HEK293 (cell line): ENCODE data around the gene CR2.
A peak's percentile ranks its signal among the peaks of the same experiment; 100 is the strongest.

Experiments used
- CTCF ChIA-PET: fragments of 350-600 bp; formaldehyde crosslinking; extraction: SDS; loops from one replicate; lab custom pipeline; 2021; ENCODE audit warnings: antibody characterized with exemption; lab: Yijun Ruan, JAX
- POLR2A ChIA-PET: fragments of 300-600 bp; formaldehyde crosslinking; extraction: SDS; loops from one replicate; lab custom pipeline; 2020; ENCODE audit warnings: antibody characterized with exemption, inconsistent platforms; lab: Yijun Ruan, JAX
- H3K27ac ChIP-seq: fragments of 200-500 bp; sonication (Bioruptor generic); 2 replicates; pipeline ENCODE4 v1.5.1; 2014; ENCODE audit warnings: low read depth, low read length, control low read depth, inconsistent platforms; ENCODE audit errors: extremely low read depth
- H3K36me3 ChIP-seq, 2 experiments: fragments of 200-500 bp in 1 of 2; sonication (Bioruptor generic) in 1 of 2; 1 replicate in 1 of 2; 2 replicates in 1 of 2; pipeline ENCODE4 v1.5.1; 2014 to 2017; ENCODE audit warnings: inconsistent platforms in 2 of 2, low read length in 2 of 2; ENCODE audit not compliant: control insufficient read depth in 2 of 2, insufficient read depth in 1 of 2
- H3K4me1 ChIP-seq: fragments of 200-500 bp; sonication (Bioruptor generic); 2 replicates; pipeline ENCODE4 v1.5.1; 2014; ENCODE audit warnings: mild to moderate bottlenecking, low read length, inconsistent platforms; ENCODE audit not compliant: control insufficient read depth, insufficient read depth
- H3K4me3 ChIP-seq: 2 replicates; pipeline ENCODE4 v1.5.1; 2011; ENCODE audit warnings: low read depth, mild to moderate bottlenecking, control low read depth, low read length, moderate library complexity
- H3K9me3 ChIP-seq: fragments of 200-500 bp; sonication (Bioruptor generic); 2 replicates; pipeline ENCODE4 v1.5.1; 2014; ENCODE audit warnings: low read depth, low read length, inconsistent platforms; ENCODE audit not compliant: control insufficient read depth, insufficient read depth
- BCL6B ChIP-seq: fragments of 450-650 bp; formaldehyde crosslinking; IDR thresholded peaks from 2 replicates; pipeline ENCODE4 v1.5.1; 2017; ENCODE audit warnings: missing biosample characterization, missing genetic modification characterization
- EGR2 ChIP-seq: fragments of 450-650 bp; formaldehyde crosslinking; IDR thresholded peaks from 2 replicates; pipeline ENCODE4 v1.5.1; 2016; ENCODE audit warnings: low read depth, missing biosample characterization, missing genetic modification characterization
- FEZF1 ChIP-seq: fragments of 450-650 bp; formaldehyde crosslinking; IDR thresholded peaks from 2 replicates; pipeline ENCODE4 v1.5.1; 2016; ENCODE audit warnings: missing biosample characterization, missing genetic modification characterization
- GLIS1 ChIP-seq: fragments of 450-650 bp; formaldehyde crosslinking; IDR thresholded peaks from 2 replicates; pipeline ENCODE4 v1.5.1; 2016; ENCODE audit warnings: missing biosample characterization, missing genetic modification characterization
- INSM2 ChIP-seq: fragments of 450-650 bp; formaldehyde crosslinking; IDR thresholded peaks from 2 replicates; pipeline ENCODE4 v1.5.1; 2016; ENCODE audit warnings: missing biosample characterization, missing genetic modification characterization
- KLF17 ChIP-seq: fragments of 450-650 bp; formaldehyde crosslinking; IDR thresholded peaks from 2 replicates; pipeline ENCODE4 v1.5.1; 2016; ENCODE audit warnings: missing biosample characterization, missing genetic modification characterization
- SETDB1 ChIP-seq: IDR thresholded peaks from one replicate; pipeline ENCODE4 v1.6.1; 2017; ENCODE audit warnings: mild to moderate bottlenecking, low read length, moderate library complexity, mixed read lengths; ENCODE audit not compliant: insufficient read length
- TSHZ1 ChIP-seq: fragments of 450-650 bp; formaldehyde crosslinking; IDR thresholded peaks from 2 replicates; pipeline ENCODE4 v1.5.1; 2016; ENCODE audit warnings: missing biosample characterization, missing genetic modification characterization, borderline replicate concordance
- WT1 ChIP-seq: fragments of 450-650 bp; formaldehyde crosslinking; IDR thresholded peaks from 2 replicates; pipeline ENCODE4 v1.5.1; 2016; ENCODE audit warnings: missing biosample characterization, missing genetic modification characterization
- ZBTB49 ChIP-seq: fragments of 450-650 bp; formaldehyde crosslinking; IDR thresholded peaks from 2 replicates; pipeline ENCODE4 v1.5.1; 2016; ENCODE audit warnings: missing biosample characterization, missing genetic modification characterization, low read depth
- ZBTB7A ChIP-seq: fragments of 450-650 bp; formaldehyde crosslinking; IDR thresholded peaks from 2 replicates; pipeline ENCODE4 v1.5.1; 2016; ENCODE audit warnings: low read depth, missing biosample characterization, missing genetic modification characterization
- ZFHX2 ChIP-seq: fragments of 450-650 bp; formaldehyde crosslinking; conservative IDR thresholded peaks from 2 replicates; pipeline ENCODE4 v1.5.1; 2016; ENCODE audit warnings: missing biosample characterization, missing genetic modification characterization
- ZNF112 ChIP-seq: fragments of 450-650 bp; formaldehyde crosslinking; IDR thresholded peaks from 2 replicates; pipeline ENCODE4 v1.5.0; 2017; ENCODE audit warnings: missing biosample characterization, missing genetic modification characterization
- ZNF211 ChIP-seq: fragments of 450-650 bp; formaldehyde crosslinking; IDR thresholded peaks from 2 replicates; pipeline ENCODE4 v1.5.1; 2016; ENCODE audit warnings: low read depth, missing biosample characterization, missing genetic modification characterization
- ZNF214 ChIP-seq: fragments of 450-650 bp; formaldehyde crosslinking; IDR thresholded peaks from 2 replicates; pipeline ENCODE4 v1.5.1; 2017; ENCODE audit warnings: missing biosample characterization, mild to moderate bottlenecking, missing genetic modification characterization, borderline replicate concordance
- ZNF274 ChIP-seq, 2 experiments: fragments of 200-500 bp in 1 of 2; fragments of 450-650 bp in 1 of 2; sonication (Bioruptor generic) in 1 of 2; formaldehyde crosslinking in 1 of 2; IDR thresholded peaks; 2 replicates each; pipeline versions ENCODE4 v1.5.1 to v1.6.1; 2014 to 2016; ENCODE audit warnings: borderline replicate concordance in 1 of 2, inconsistent platforms in 1 of 2, low read length in 1 of 2, missing biosample characterization in 1 of 2, missing genetic modification characterization in 1 of 2
- ZNF335 ChIP-seq: fragments of 450-650 bp; formaldehyde crosslinking; conservative IDR thresholded peaks from 2 replicates; pipeline ENCODE4 v1.5.1; 2016; ENCODE audit warnings: missing biosample characterization, missing genetic modification characterization
- ZNF530 ChIP-seq: fragments of 450-650 bp; formaldehyde crosslinking; IDR thresholded peaks from 2 replicates; pipeline ENCODE4 v1.5.1; 2016; ENCODE audit warnings: low read depth, missing biosample characterization, missing genetic modification characterization
- ZNF544 ChIP-seq: fragments of 450-650 bp; formaldehyde crosslinking; IDR thresholded peaks from 2 replicates; pipeline ENCODE4 v1.5.0; 2017; ENCODE audit warnings: missing biosample characterization, missing genetic modification characterization
- ZNF555 ChIP-seq: fragments of 450-650 bp; formaldehyde crosslinking; conservative IDR thresholded peaks from 2 replicates; pipeline ENCODE4 v1.5.1; 2017; ENCODE audit warnings: missing biosample characterization, mild to moderate bottlenecking, missing genetic modification characterization, inconsistent platforms
- ZNF560 ChIP-seq: fragments of 450-650 bp; formaldehyde crosslinking; IDR thresholded peaks from 2 replicates; pipeline ENCODE4 v1.5.1; 2017; ENCODE audit warnings: missing biosample characterization, missing genetic modification characterization, borderline replicate concordance
- ZNF561 ChIP-seq: fragments of 450-650 bp; IDR thresholded peaks from 2 replicates; pipeline ENCODE4 v1.5.1; 2018; ENCODE audit warnings: missing biosample characterization, missing genetic modification characterization, borderline replicate concordance
- ZNF596 ChIP-seq: fragments of 450-650 bp; IDR thresholded peaks from 2 replicates; pipeline ENCODE4 v1.5.0; 2018; ENCODE audit warnings: missing biosample characterization, mild to moderate bottlenecking, missing genetic modification characterization, moderate library complexity
- ZNF623 ChIP-seq: fragments of 450-650 bp; formaldehyde crosslinking; IDR thresholded peaks from 2 replicates; pipeline ENCODE4 v1.5.1; 2016; ENCODE audit warnings: missing biosample characterization, missing genetic modification characterization
- ZNF629 ChIP-seq: fragments of 450-650 bp; formaldehyde crosslinking; IDR thresholded peaks from 2 replicates; pipeline ENCODE4 v1.5.1; 2017; ENCODE audit warnings: missing biosample characterization, missing genetic modification characterization
- ZNF747 ChIP-seq: fragments of 450-650 bp; formaldehyde crosslinking; IDR thresholded peaks from 2 replicates; pipeline ENCODE4 v1.5.1; 2016; ENCODE audit warnings: missing biosample characterization, missing genetic modification characterization

The CR2 gene

GRCh38 chr1:207421078-207421477 is 33.0 kb upstream of the CR2 start (continued):
- TF ChIP-seq ZBTB49, result no peak
- no peak for TF ChIP-seq ZNF274 (IDR thresholded peaks at IDR 0.05; ENCODE audit: low read length)
- no peak for TF ChIP-seq ZNF274 (tag by site-specific recombination; IDR thresholded peaks at IDR 0.05; ENCODE audit: borderline replicate concordance)
- no peak for TF ChIP-seq BCL6B (tag by site-specific recombination)
- TF ChIP-seq ZNF214 (tag by site-specific recombination), result no peak
- TF ChIP-seq ZNF747 (tag by site-specific recombination), result no peak
- no peak for TF ChIP-seq SETDB1
- no peak for TF ChIP-seq KLF17 (tag by site-specific recombination)
- no peak for TF ChIP-seq ZNF555
- no peak for TF ChIP-seq ZNF561 (tag by site-specific recombination)
- no peak for TF ChIP-seq ZNF530 (tag by site-specific recombination)

GRCh38 chr1:207423560-207424292 is 30.4 kb upstream of the CR2 start:
- Histone ChIP-seq H3K9me3 (no peaks in the 10 kb centered on the region), H3K4me1 (no peaks in the 10 kb centered on the region), H3K36me3 (no peaks in the 10 kb centered on the region), H3K27ac (no peak overlapping the region), H3K4me3 (no peak overlapping the region)
- POLR2A ChIA-PET, result no interaction called here
- CTCF ChIA-PET, result no interaction called here
- no peak for TF ChIP-seq ZNF629
- peak; percentile 47; the same call in 1 of the 2 replicates for TF ChIP-seq GLIS1 (tag by site-specific recombination)
- TF ChIP-seq SETDB1, result no peak
- no peak for TF ChIP-seq TSHZ1
- peak; percentile 79 for TF ChIP-seq EGR2 (tag by site-specific recombination)
- TF ChIP-seq ZNF112 (tag by site-specific recombination), result no peak
- TF ChIP-seq INSM2 (tag by site-specific recombination), result no peak
- TF ChIP-seq ZNF335, result 0 out of 2 replicates have a peak, but pooled peaks have one; percentile 27
- no peak for TF ChIP-seq ZBTB7A (tag by site-specific recombination)
- TF ChIP-seq ZNF560 (tag by site-specific recombination), result no peak
- peak; percentile 52; the same call in 1 of the 2 replicates for TF ChIP-seq WT1 (tag by site-specific recombination)
- TF ChIP-seq ZNF555, result no peak
- TF ChIP-seq ZNF211 (tag by site-specific recombination), result no peak
- TF ChIP-seq ZNF623 (tag by site-specific recombination), result no peak
- peak; percentile 66 for TF ChIP-seq ZFHX2
- no peak for TF ChIP-seq ZNF596 (tag by site-specific recombination)
- no peak for TF ChIP-seq ZNF544 (tag by site-specific recombination)
- TF ChIP-seq FEZF1 (tag by site-specific recombination), result no peak
- no peak for TF ChIP-seq ZNF561 (tag by site-specific recombination)
